GM18870 (cell line): ENCODE data around the gene LENG8.
A peak's percentile ranks its signal among the peaks of the same experiment; 100 is the strongest.
"Not testable (repeated sequence)": the region's sequence is repeated elsewhere in the genome, so short reads cannot be mapped to it uniquely, and the experiment has no call there.

Experiments
- ATAC-seq: cut with Tn5 transposase; IDR thresholded peaks from one replicate; pipeline ENCODE4 v1.9.1; 2021; ENCODE audit warnings: moderate library complexity; ENCODE audit not compliant: unreplicated experiment

Gene LENG8

GRCh38 chr19:54460230-54461005 lies 11.4 kb downstream of the LENG8 start:
- no peak for ATAC-seq

GRCh38 chr19:54461210-54461609 lies 12.2 kb downstream of the LENG8 start:
- no peak for ATAC-seq

GRCh38 chr19:54461613-54462012 lies 12.6 kb downstream of the LENG8 start:
- ATAC-seq, result no peak

GRCh38 chr19:54462047-54462654 lies 13.2 kb downstream of the LENG8 start:
- no peak for ATAC-seq

- ATAC-seq, result no peak
Measured at GRCh38 chr19:54462655-54463530, 13.9 kb downstream of the LENG8 start.

GRCh38 chr19:54463531-54464043 lies 14.6 kb downstream of the LENG8 start, which contains the start of gene LENG9:
Gene LENG9, minus strand, starts transcription at chr19:54463778. Its CDS starts 252 bp downstream, at chr19:54463526.
- peak; percentile 54 for ATAC-seq

- ATAC-seq, result peak; percentile 63
Measured at GRCh38 chr19:54464044-54464629, 15.1 kb downstream of the LENG8 start.

- ATAC-seq, result peak; percentile 25
Measured at GRCh38 chr19:54464630-54465425, 15.8 kb downstream of the LENG8 start.

GRCh38 chr19:54465426-54466109 lies 16.6 kb downstream of the LENG8 start:
- no peak for ATAC-seq

- ATAC-seq, result not testable (repeated sequence)
Measured at GRCh38 chr19:54466110-54466480, 17.1 kb downstream of the LENG8 start.

GRCh38 chr19:54469496-54469934 lies 20.5 kb downstream of the LENG8 start:
- no peak for ATAC-seq

- no peak for ATAC-seq
Measured at GRCh38 chr19:54470276-54470887, 21.4 kb downstream of the LENG8 start.

GRCh38 chr19:54470991-54471782 lies 22.2 kb downstream of the LENG8 start:
- no peak for ATAC-seq

- no peak for ATAC-seq
Measured at GRCh38 chr19:54473071-54473891, 24.3 kb downstream of the LENG8 start, which contains the start of gene CDC42EP5. Gene CDC42EP5, minus strand, starts transcription at chr19:54473296. Its CDS starts 7,749 bp downstream, at chr19:54465547.

GRCh38 chr19:54473892-54474372 lies 24.9 kb downstream of the LENG8 start:
- ATAC-seq, result no peak

- ATAC-seq, result no peak
Measured at GRCh38 chr19:54475706-54476105, 26.7 kb downstream of the LENG8 start.

- ATAC-seq, result no peak
Measured at GRCh38 chr19:54477650-54478049, 28.7 kb downstream of the LENG8 start.
